Activated T-cell treated with anti-CD3 and anti-CD28 coated beads for 1 hour (primary cell): ENCODE results near the gene CDK4.

Experiments used
- DNase-seq: peaks from one replicate; pipeline ENCODE4 v3.0.0-alpha.2; 2020; ENCODE audit warnings: low read depth

Gene CDK4

DNA sequence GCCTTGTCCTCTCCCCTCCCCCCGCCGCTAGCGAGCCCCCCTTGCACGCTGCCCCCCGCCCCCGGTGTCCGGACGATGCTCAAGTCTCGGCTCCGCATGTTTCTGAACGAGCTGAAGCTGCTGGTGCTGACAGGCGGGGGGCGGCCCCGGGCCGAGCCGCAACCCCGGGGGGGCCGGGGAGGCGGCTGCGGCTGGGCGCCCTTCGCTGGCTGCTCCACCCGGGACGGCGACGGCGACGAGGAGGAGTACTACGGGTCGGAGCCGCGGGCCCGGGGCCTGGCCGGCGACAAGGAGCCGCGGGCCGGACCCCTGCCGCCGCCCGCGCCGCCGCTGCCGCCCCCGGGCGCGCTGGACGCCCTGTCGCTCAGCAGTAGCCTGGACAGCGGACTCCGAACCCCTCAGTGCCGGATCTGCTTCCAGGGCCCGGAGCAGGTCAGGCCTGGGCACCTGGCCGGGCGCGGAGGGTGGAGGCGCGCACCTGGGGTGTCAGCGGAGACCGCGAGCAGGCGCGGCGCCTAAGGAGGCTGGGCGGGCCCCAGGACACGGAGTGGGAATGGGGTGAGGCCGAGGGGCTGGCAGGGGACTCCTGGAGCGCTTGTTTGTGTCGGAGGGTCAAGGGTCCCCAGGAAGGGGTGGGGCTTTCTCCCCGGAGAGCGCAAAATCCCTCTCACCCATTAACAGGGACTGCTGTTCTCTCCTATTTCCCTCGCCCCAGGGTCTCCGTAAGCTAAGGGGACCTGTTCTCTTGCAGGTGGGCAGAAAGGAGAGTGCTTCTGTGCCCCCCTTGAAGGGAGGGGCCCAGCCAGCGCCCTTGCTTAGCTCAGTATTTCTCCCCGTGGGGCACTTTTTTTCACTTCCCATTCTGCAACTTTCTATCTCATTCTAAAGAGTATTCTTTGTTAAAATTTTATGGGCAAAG, 3.6 kb upstream of the CDK4 start:
- DNase-seq, result no peak

- no peak for DNase-seq
Observed at GRCh38 chr12:57755194-57755453, 3.0 kb upstream of the CDK4 start.

DNA sequence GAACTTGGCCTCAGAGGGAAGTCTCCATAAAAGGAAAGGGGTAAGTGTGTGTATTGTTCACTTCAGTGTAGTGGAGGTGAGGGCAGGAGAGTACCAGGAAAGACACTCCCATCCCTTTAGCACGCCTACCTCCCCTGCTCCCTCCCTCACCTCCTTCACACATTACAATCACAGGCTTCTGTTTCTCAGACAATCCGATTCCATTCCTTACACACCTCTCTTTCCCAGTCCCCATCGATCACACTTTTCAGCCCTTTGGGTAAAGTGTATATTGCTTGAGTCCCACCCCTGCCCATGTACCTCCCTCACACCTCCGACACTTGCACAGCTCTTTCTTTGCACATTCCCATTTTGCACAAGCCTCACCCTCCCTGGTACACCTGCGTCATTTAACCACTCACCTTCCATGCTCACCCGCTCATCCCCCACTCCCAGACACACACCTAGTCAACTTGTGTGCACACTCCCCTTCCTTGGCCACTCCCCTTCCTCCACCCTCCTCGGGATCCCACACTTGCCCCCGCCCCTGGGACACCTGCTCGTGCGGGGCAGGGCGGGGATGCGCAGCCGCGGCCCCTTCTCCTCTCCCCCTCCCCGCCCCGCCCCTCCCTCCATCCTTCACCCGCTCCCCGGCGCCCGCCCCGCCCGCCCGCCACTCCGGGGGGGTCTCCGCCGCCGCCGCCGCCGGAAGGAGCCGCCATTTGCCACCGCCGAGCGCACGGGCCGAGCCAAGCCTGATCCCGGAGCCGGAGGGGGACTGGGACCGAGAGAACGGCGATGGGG, 2.5 kb upstream of the CDK4 start, which contains the start of gene MARCHF9:
Gene MARCHF9 (plus strand): TSS at position 693 of the 783 bp plus-strand sequence. CDS start 426 bp downstream, outside the sequence.
- peak; percentile 76 for DNase-seq

DNA sequence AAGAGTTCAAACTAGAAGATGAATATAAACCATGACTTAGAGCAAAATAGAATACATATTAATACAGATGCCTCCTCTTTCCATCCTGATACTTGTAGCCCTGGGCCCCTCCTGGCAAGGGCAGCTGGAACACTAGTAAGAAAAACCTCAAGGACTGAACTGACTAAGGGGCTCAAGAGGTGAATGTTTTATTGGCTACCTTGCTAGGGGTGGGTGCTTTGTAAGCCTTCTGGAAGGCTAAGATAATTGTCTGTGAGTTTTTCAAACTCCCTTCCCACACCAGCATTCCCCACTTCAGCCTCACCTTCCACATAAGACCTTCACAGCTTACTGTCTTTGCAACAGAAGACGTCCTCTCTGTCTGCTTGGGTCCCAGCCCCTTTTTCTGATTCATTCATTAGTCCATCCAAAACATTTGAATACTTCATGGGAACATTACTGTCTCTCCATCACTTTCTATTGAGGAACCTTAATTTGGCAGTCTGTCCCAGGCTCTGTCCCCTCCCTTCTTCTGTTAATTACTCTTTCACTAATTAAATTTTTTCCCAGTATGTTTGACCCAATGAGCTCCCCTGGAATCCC, 1.7 kb upstream of the CDK4 start:
- DNase-seq, result no peak

DNA sequence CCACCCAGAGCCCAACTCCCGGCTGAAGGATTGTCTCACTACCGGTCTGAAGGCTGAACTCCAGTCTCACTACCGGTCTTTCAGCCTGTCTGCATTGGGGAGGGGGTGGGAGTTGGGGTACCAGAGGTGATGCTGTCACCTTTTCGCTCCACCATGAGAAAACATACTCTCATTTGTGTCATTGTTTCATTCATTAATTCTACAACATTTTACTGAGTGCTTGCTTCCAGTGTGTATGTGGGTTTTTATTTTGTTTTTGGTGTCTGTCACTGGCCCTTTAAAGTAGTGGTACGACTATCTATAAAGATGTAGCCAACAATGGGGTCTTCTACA, 524 bp upstream of the CDK4 start:
- DNase-seq, result no peak

- no peak for DNase-seq
Observed at GRCh38 chr12:57751432-57751787, 700 bp downstream of the CDK4 start.

GRCh38 chr12:57750561-57751431, 1.3 kb downstream of the CDK4 start:
- no peak for DNase-seq

GRCh38 chr12:57749061-57749460, 3.0 kb downstream of the CDK4 start:
- DNase-seq, result no peak

DNA sequence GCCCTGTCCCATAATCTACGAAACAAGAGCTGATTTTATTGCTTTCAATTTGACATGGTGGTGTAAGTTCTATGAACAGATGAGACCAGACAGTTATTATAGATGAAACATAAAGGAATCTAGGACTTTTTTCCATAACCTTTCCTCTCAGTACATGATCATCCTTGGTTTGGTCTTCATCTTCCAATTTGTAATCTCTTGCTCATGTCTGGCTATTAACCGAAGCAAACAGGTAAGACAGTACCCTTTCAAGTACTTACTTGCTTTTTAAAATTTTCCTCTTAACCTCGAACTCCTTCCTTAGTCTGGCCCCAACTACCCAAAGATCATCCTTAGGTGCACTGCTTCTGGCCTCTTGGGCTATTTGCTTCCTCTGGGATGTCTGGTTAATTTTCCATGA, 6.1 kb downstream of the CDK4 start:
- no peak for DNase-seq

GRCh38 chr12:57745485-57745881, 6.6 kb downstream of the CDK4 start:
- DNase-seq, result no peak

- peak; percentile 86 for DNase-seq
Observed at GRCh38 chr12:57744777-57745484, 7.2 kb downstream of the CDK4 start, which contains the start of gene TSPAN31. TSS of gene TSPAN31 (plus strand) at chr12:57745039. CDS start at chr12:57745155, 116 bp downstream.

DNA sequence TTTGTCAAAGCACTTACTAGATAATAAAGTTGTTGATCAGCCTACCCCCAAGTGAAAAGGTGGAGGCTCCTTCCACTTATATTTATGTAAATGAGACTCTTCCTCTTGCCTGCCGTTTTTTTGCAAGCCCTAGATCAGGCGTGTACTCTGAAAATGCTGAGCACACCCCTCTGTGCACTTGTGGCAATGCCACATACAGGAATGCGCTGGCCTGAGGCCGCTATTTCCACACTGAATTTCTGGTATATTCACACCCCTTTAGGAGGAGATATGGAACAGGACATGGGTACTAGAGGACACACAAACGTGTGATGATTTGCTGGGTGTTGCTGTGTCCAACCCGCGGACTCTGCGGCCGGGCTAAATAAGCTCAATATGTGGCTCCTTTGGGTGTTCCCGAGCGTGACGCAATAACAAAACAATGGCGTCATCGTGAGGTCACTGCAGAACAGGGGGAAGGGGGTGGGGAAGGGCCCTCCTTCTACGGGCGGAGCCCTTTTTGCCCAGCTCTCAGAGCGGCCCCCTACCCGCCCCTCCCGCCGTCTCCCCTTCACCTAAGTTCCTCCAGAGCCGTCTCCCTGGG, 7.8 kb downstream of the CDK4 start:
- peak; percentile 45 for DNase-seq

- no peak for DNase-seq
Observed at GRCh38 chr12:57743769-57744168, 8.3 kb downstream of the CDK4 start.

DNA sequence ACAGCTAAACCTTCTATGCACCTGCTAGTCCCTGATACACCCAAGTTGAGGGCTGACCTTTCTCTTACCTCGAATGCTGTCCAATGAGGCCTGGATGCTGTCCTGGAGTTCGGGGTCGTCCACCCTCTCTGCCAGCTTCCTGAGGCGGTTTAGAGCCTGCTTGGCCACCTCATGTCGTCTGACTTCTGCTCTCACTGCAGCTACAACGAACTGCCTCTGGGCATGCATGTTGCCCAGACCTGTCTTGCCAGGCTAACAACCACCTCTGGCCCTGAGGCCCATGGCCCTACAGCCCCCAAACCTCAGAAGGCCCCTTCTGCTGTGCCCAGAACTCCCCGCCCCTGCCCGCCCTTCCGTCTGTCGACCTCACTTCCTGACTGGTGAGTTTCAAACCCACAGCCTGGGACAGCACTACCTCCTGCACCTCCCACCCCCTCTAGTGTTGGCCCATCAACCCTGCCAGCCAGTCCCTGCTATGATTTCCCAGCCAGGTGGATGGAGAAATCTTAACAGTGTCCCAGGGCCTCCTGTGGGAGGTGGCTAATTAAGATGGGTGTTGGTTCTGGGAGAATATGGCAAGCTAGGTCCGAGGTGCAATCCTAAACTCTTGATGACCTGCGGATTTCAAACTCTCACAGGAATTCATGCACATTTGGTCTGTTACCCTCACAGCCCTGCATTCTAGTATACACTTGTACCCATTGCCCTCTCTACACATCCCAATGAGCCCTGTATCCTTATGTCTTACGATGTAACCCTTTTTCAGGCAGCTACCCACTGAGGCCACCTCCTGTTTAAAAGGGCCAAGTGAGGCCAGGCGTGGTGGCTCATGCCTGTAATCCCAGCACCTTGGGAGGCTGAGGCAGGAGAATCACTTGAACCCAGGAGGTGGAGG, 10.0 kb downstream of the CDK4 start:
- DNase-seq, result peak; percentile 67

DNA sequence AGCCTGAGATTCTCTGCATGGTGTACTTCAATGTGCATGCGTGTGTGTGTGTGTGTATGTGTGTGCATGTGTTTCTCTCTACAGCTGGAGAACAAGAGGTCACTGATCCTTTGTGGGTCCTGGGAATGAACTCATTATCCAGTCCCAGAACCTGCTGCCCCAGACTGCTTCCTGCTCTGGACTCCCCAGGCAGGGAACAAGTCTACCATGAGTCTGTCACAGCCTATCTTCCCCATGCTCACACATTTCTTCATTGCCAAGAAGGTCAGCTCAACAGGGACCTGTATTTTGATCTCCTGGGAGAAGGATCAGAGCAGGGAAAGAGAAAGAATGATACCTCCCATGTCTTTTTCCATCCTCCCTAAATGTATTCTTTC, 10.7 kb downstream of the CDK4 start:
- DNase-seq, result no peak

DNA sequence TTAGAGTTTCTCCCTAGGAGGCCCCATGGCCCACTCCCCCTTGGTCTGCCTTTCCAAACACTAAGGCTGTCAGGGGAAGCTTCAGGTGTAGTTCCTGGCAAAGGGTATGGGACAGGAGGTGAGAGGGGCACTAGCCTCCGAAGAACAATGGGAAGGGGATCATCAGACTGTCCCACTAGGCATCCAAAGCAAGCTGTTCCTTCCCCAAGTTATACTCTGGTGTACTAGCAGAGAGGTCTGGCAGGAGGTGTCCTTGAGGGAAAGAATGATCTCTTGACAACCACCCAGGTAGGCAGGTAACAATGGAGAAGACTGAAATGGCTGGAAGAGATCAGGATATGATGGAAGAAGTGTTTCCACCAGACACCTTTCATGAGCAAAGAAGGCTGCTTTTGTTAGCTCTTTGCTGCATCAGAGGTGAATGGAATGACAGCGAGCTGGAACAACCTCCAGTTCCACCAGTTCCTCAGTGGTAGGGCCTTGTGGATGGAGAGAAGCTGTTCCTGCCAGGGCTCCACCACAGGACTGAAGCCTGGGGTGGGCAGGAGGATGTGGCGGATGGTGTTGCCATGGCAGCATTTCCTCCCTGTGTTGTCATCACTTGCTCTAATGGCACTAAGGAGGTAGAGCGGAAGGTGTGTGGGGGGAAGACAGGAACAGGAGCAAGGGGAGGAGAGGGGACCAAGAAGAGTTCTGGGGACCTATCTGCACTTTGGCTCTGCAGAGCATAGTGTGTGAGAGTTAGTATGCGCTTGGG, 11.3 kb downstream of the CDK4 start:
- peak; percentile 59 for DNase-seq

GRCh38 chr12:57739914-57740538, 12.1 kb downstream of the CDK4 start:
- DNase-seq, result no peak

- no peak for DNase-seq
Observed at GRCh38 chr12:57739387-57739786, 12.7 kb downstream of the CDK4 start.
